HG03342 (cell line): ENCODE results near the gene CLEC2L.

Experiments
- ATAC-seq: cut with Tn5 transposase; IDR thresholded peaks from one replicate; pipeline ENCODE4 v1.9.1; 2021; ENCODE audit warnings: mild to moderate bottlenecking, moderate library complexity; ENCODE audit not compliant: unreplicated experiment

CLEC2L gene

DNA sequence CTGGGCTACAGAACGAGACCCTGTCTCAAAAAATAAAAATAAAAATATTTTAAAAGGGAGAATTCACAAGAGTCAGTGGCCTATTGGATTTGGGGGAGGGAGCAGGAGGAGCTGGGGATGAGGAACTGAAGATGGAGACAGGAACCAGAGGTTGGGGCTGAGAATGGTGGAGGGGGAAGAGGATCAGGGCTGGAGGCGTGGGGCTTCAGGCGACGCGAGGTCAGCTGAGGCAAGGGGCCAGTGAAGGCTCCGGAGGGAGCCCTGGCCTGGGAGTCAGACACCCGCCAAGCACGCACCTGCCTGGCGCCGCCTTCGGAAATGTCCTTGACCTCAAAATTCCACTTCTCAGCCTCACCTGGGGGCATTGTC lies 671 bp upstream of the CLEC2L start:
- no peak for ATAC-seq

DNA sequence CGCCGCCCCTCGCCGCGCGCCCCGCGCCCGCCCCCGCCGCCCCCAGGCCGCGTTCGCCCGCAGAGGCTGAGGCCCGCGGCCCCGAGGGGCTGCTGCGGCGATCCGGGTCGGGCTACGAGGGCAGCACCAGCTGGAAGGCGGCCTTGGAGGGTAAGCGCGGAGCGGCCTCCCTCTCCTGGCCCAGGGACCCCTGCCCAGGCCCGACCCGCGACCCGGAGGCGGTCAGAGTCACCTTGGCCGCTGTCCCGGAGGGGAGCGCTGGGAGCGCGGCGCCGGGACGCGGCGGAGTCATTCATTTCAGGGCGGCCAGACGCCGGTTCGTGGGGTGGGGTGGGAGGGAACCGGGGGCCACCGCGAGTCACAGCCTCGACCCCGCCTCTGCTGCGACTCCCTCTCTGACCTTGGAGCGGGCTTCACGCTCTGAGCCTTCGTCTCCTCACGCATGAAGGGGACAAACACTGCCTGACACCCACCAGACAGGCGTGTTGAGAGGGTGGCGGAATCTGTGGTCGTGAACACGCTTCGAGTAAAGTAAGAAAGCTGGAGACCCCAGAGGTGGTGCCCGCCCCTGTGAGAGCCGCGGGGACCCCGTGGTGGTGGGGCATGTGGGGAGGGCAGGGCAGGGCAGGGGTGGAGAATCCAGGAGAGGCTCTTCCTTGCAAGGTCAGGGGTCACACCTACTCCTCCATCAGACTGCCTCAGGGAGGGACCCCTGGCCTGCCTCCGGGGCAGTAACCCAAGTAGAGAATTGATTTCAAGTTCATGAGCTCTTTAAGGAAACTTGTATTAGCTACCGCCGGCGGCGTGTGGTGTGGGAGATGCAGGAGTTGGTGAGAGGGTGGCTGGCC lies 707 bp downstream of the CLEC2L start:
- no peak for ATAC-seq

- ATAC-seq: no peak
Observed at GRCh38 chr7:139525239-139525638, 1.8 kb downstream of the CLEC2L start.

DNA sequence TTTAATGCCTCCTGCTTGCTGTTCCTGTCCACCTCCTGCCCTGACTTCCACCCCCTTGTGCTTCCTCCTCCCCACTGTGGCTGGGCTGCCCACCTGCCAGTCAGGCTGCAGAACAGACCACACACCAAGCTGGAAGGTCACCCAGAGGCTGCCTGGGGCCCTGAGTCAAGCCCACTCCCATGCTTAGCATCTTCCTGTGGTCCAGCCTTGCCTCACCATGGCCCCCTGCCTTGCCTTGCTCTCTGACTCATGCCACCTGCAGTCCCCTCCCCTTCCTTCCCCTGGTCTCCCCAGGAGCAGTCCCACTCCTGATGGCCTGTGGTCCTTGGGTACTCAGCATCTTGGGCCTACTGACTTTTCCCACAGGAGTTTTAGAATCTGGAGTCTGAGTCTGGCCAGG lies 2.3 kb downstream of the CLEC2L start:
- ATAC-seq: no peak

GRCh38 chr7:139526578-139527544 lies 3.4 kb downstream of the CLEC2L start:
- no peak for ATAC-seq

- no peak for ATAC-seq
Observed at GRCh38 chr7:139531094-139531493, 7.6 kb downstream of the CLEC2L start.

DNA sequence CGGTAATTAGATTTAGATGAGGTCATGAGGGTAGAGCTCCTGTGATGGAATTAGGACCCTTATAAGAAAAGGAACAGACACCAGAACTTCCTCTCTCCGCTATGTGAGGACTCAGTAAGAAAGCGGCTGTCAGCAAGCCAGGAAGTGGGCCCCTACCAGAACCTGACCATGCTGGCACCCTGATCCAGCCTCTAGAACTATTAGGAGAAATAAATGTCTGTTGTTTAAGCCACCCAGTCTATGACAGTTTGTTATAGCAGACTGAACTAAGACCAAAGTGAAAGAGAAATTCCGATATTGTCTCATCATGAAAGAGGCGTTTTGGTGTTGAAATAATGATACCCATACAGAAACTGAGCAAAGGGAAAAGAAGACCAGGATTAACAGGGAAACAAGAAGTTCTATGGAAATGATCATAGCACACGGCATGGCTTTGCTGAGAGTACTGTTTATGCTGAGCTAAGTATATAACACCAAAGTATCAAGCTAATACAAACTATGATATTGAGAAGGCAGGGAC lies 9.2 kb downstream of the CLEC2L start:
- ATAC-seq: no peak

DNA sequence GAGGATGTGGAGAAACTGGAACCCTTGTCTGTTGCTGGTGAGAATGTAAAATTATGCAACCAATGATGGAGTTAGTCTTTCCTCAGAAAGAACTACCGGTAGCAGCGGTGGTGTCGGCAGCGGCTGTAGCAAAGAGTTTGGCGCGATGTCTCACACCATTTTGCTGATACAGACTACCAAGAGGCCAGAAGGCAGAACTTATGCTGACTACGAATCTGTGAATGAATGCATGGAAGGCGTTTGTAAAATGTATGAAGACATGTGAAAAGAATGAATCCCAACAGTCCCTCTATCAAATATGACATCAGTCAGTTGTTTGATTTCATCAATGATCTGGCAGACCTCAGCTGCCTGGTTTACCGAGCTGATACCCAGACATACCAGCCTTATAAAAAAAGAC lies 10.6 kb downstream of the CLEC2L start:
- ATAC-seq: no peak

- no peak for ATAC-seq
Observed at GRCh38 chr7:139534966-139535651, 11.6 kb downstream of the CLEC2L start.

GRCh38 chr7:139536152-139536551 lies 12.7 kb downstream of the CLEC2L start:
- ATAC-seq: no peak

DNA sequence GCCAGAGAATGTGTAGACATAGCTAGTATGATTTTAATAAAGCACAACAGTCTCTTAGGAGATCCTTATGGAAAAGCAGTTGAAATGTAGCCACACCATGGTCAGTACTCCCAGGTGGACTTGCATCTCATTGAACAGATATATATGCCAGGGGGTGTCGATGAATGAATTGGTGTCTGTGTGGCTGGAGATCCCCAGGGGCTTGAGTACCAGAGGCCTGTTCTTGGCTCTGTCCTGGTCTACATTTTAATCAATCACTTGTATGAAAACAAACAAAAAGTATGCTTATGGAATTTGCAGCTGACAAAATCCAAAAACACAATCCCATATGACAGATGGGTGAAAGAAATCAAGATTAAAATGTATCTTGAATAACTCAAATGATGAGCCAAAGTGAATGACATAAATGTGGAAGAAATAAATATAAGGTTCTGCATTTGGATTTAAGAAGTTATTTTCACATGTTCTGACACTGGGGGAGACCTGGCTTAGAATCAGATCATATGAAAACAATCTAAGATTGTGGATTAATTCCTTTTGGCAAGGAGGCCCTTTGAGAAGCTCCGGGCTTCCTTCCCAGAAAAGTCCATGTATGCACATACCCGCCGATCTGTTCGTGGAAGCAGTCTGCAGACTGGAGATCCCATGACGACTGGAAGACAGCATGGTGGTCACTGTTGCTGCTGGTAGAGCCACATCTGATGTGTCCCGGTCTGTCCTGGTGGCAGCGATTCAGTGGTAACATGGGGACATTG lies 15.6 kb downstream of the CLEC2L start:
- no peak for ATAC-seq

GRCh38 chr7:139540203-139540602 lies 16.7 kb downstream of the CLEC2L start:
- ATAC-seq: no peak

GRCh38 chr7:139541600-139542307 lies 18.3 kb downstream of the CLEC2L start:
- no peak for ATAC-seq

- no peak for ATAC-seq
Observed at GRCh38 chr7:139542308-139543151, 19.0 kb downstream of the CLEC2L start.

GRCh38 chr7:139543801-139544603 lies 20.5 kb downstream of the CLEC2L start:
- no peak for ATAC-seq

GRCh38 chr7:139544645-139545044 lies 21.2 kb downstream of the CLEC2L start:
- no peak for ATAC-seq

GRCh38 chr7:139548302-139549028 lies 25.0 kb downstream of the CLEC2L start:
- ATAC-seq: no peak
